ENCODE data around the gene PKD1. TPM values are rescaled to one million over a fixed set of nuclear protein-coding genes. Genes with fewer than 3 reads are reported as not detected.
A peak's percentile ranks its signal among the peaks of the same experiment; 100 is the strongest.

PKD1 gene
- total RNA-seq, 1 donor from 2014 or later = 628 TPM

DNA sequence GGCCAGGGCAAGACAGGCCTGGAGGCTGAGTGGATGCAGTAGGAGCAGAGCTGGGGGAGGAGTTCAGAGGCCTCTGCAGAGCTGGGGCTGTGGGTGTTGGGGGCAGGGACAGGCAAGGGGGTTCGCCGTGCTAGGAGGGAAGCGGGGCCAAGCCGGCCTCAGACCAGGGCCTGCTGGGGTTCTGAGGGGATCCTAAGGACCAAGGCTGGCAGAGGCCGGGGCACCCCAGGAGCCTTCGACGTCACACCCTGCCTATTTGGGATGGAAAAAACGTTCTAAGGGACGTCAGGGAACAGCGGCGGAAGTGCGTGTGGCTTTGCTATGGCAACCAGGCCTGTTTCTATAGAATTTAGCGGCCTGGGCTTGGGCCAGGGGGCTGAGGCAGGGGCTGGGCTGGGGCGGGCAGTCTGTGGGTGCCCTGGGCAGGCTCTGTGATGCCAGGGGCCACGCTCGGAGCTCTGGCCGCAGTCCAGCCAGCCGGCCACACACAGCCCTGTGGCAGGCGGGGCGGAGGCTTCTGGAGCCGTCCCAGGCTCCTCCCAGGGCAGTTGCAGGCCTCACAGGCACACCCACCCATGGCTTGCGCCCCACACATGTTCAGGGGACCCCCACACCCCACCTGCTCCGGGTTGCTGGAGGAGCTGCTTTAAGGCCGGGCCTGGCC lies 23.6 kb upstream of the PKD1 start:
- peaks cover 10% of the 10 kb centered on the region for H3K9me3 Mint-ChIP-seq (ENCODE audit: unreplicated experiment)
- peaks cover 13% of the 10 kb centered on the region for H3K4me1 Mint-ChIP-seq (ENCODE audit: low read depth, unreplicated experiment)
- TF ChIP-seq, protein P1, sequence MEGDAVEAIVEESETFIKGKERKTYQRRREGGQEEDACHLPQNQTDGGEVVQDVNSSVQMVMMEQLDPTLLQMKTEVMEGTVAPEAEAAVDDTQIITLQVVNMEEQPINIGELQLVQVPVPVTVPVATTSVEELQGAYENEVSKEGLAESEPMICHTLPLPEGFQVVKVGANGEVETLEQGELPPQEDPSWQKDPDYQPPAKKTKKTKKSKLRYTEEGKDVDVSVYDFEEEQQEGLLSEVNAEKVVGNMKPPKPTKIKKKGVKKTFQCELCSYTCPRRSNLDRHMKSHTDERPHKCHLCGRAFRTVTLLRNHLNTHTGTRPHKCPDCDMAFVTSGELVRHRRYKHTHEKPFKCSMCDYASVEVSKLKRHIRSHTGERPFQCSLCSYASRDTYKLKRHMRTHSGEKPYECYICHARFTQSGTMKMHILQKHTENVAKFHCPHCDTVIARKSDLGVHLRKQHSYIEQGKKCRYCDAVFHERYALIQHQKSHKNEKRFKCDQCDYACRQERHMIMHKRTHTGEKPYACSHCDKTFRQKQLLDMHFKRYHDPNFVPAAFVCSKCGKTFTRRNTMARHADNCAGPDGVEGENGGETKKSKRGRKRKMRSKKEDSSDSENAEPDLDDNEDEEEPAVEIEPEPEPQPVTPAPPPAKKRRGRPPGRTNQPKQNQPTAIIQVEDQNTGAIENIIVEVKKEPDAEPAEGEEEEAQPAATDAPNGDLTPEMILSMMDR (IDR thresholded peaks at IDR 0.05; ENCODE audit: partially characterized antibody, unreplicated experiment) = no peak
- peaks cover 15% of the 10 kb centered on the region for H3K27me3 Mint-ChIP-seq (ENCODE audit: unreplicated experiment)
- peak overlapping the region; percentile 73 for H3K27ac Mint-ChIP-seq (ENCODE audit: unreplicated experiment)
- no peaks in the 10 kb centered on the region for H3K36me3 Mint-ChIP-seq (ENCODE audit: unreplicated experiment)
- no peak for DNase-seq
- H3K4me3 Mint-ChIP-seq (ENCODE audit: unreplicated experiment) = peak overlapping the region; percentile 34

DNA sequence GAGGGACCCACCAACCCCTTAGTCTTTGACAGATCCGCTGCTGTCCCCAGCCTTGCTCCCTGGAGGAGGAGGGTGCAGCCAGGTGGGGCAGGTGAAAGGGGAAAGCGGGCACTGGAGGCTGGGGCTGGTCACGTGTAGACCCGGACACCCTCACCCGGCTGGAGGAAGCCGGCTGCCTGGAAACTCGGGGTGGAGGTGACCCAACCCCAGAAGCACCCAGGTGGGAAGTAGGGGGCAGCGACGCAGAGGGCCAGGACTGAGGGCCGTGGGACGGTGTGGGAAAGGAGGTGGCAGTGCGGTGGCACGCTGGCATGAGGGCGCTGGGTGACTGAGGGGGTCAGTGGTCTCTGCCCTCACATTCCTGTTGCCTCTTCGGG lies 22.6 kb upstream of the PKD1 start:
- DNase-seq = no peak
- peaks cover 12% of the 10 kb centered on the region for H3K9me3 Mint-ChIP-seq (ENCODE audit: unreplicated experiment)
- TF ChIP-seq, protein P1 (IDR thresholded peaks at IDR 0.05; ENCODE audit: partially characterized antibody, unreplicated experiment) = no peak
- no peak overlapping the region for H3K4me3 Mint-ChIP-seq (ENCODE audit: unreplicated experiment)
- no peaks in the 10 kb centered on the region for H3K36me3 Mint-ChIP-seq (ENCODE audit: unreplicated experiment)
- H3K27ac Mint-ChIP-seq (ENCODE audit: unreplicated experiment) = no peak overlapping the region
- peaks cover 15% of the 10 kb centered on the region for H3K27me3 Mint-ChIP-seq (ENCODE audit: unreplicated experiment)
- peaks cover 13% of the 10 kb centered on the region for H3K4me1 Mint-ChIP-seq (ENCODE audit: low read depth, unreplicated experiment)

DNA sequence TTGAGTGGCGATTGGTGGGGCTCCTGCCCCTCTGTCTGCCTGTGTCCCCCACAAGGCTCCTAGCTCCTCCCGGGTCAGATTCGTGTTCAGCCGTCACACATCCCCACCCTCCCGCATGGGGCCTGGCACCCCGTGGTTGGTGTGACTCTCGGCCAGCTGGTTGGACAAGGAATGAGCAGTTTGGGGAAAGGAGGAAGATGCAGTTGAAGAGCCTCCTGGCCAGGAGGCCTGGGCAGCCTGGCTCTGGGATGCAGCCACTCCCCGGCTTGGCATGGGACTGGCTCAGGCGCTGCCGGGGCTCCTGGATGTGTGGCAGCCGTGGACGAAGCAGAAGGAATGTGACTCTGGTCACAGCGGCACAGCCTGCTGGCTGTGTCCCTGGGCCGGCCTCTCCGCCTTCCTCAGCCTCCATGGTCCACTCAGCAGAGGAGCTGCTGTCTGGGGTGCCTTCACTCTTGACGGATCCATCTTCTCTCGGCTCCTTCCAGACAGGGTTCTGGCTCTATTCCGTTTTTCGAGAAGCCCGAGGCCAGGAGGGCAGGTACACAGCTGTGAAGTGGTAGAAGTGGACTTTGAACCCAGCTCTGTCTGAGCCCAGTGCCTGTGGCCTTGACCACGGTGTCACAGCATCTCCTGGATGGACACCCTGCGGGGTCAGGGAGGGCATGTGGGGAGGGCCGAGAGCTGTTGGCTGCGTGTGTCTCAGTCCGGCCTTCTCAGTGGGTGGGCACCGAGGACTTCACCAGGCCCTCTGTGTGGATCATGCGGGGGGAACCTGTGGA lies 22.0 kb upstream of the PKD1 start:
- peak overlapping the region; percentile 48 for H3K27ac Mint-ChIP-seq (ENCODE audit: unreplicated experiment)
- no peaks in the 10 kb centered on the region for H3K36me3 Mint-ChIP-seq (ENCODE audit: unreplicated experiment)

GRCh38 chr16:2156849-2157224 lies 21.1 kb upstream of the PKD1 start:
- no peak for DNase-seq
- peak overlapping the region; percentile 48 for H3K27ac Mint-ChIP-seq (ENCODE audit: unreplicated experiment)
- H3K27me3 Mint-ChIP-seq (ENCODE audit: unreplicated experiment) = peaks cover 15% of the 10 kb centered on the region
- peaks cover 12% of the 10 kb centered on the region for H3K9me3 Mint-ChIP-seq (ENCODE audit: unreplicated experiment)
- TF ChIP-seq, protein P1 (IDR thresholded peaks at IDR 0.05; ENCODE audit: partially characterized antibody, unreplicated experiment) = no peak
- no peaks in the 10 kb centered on the region for H3K36me3 Mint-ChIP-seq (ENCODE audit: unreplicated experiment)
- H3K4me3 Mint-ChIP-seq (ENCODE audit: unreplicated experiment) = peak overlapping the region; percentile 95
- H3K4me1 Mint-ChIP-seq (ENCODE audit: low read depth, unreplicated experiment) = peaks cover 15% of the 10 kb centered on the region

More for the DNA sequence above, 22.0 kb upstream of the PKD1 start:
- peaks cover 13% of the 10 kb centered on the region for H3K4me1 Mint-ChIP-seq (ENCODE audit: low read depth, unreplicated experiment)
- peak overlapping the region; percentile 95 for H3K4me3 Mint-ChIP-seq (ENCODE audit: unreplicated experiment)
- TF ChIP-seq, protein P1 (IDR thresholded peaks at IDR 0.05; ENCODE audit: partially characterized antibody, unreplicated experiment) = no peak
- H3K9me3 Mint-ChIP-seq (ENCODE audit: unreplicated experiment) = peaks cover 12% of the 10 kb centered on the region
- peaks cover 15% of the 10 kb centered on the region for H3K27me3 Mint-ChIP-seq (ENCODE audit: unreplicated experiment)
- DNase-seq = no peak
